ENCODE data around the gene RNASEH2B.

Gene RNASEH2B

DNA sequence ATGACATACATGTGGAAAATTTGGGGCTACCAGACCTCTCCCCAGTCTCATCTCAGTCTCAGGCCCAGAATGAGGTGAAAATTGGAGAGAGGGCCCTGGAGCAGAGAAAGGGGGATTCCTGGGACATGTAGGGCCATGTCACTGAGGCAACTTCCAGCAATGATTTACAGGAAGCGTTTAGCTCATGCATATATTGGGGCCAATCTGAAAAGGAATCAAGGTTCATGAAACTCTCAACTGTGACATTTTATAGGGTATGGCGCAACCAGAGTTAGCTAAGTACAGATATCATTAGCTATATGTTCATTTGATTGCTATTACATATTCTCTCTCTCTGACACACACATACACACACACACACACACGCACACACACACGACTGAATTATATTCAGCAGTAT, 86.3 kb downstream of the RNASEH2B start:
- no peak for DNase-seq (ENCODE audit: low read depth in 2 of 2)

DNA sequence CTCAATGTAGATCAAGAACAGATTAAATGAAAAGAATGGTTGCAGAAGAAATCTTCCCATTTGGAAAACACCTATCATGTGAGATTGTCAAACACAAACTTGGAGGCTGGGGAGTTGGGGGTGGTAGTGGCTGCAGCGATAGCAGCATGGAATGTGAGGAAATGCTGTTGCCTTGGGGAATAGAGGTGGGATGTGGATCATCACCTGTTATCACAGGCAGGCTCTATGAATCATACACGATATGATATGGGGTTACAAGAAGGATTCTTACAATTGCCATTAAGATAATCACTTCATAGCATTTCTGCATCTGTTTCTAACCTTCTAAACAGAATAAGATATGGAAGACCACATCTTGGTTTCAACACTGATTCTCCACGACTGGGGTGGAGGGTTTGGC, 88.7 kb downstream of the RNASEH2B start:
- DNase-seq (ENCODE audit: low read depth in 2 of 2), result no peak

DNA sequence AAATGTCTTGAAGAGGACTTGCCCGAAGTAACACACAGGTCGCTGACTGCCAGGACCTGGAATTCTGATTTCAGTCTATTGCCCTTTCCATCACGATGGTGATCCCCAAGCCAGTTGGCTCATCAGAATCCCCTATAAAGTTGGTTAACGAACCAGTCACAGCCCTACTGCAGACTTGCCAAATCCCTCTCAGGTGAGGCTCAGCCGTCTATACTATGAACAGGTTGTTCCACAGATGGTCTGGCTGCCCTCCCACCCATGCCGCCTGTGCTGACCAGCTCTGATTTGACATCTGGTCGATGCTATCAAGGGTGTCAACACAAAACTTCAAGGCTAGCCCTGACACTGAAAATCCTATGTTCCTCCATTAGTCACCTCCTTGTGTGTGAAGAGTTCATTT, 90.0 kb downstream of the RNASEH2B start:
- no peak for DNase-seq (ENCODE audit: low read depth in 2 of 2)

DNA sequence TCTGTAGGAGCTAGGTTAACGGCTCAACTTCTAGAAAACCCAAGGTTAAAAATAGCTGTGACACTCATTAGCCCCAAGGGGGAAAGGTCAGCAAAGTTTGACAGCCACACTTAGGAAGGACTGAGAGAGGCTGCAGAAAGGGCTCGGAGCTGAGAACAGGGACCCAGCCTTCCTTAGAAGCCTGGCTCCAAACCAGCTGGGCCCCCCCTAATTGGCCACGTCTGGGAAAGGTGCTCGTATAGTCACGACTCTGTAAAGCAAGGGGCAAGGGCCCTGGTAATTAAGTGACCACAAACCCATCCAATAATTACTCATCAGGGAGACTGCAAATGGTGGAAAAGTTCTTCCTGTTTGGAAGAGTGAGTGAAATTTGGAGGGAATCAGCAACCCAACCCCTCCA, 90.5 kb downstream of the RNASEH2B start:
- no peak for DNase-seq (ENCODE audit: low read depth in 2 of 2)

DNA sequence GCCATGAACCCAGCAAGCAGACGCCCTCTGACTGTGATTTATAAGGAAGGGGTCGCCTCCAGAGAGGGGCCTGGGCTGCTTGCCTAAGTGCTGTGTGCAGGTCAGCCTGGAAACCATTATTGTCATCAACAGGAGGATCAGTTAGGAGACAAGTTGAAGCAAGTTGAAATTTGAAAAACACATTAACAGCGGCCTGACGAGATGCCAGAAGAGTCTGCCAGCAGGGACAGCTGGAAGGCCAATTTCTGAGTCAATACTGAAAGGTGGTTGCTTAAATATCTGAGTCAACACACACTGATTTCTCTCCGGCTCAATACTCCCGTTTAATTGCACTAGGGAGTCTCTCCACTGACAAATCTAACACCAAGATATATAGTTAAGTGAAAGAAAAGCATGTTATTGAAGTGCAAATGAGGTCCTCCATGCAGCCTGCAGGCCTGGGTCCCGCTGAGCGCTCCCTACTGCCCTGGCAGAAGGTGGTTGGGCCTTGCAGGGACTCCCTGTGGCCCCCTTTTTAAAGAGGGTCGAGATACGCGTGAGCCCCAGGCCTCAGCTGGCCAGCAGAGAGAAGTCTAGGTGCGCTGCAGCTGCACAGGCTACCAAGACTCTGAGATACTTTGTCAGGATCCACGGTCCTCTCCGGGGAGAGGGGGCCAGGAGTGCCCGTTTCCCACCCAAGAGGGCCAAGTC, 91.1 kb downstream of the RNASEH2B start:
- no peak for DNase-seq (ENCODE audit: low read depth in 2 of 2)

DNA sequence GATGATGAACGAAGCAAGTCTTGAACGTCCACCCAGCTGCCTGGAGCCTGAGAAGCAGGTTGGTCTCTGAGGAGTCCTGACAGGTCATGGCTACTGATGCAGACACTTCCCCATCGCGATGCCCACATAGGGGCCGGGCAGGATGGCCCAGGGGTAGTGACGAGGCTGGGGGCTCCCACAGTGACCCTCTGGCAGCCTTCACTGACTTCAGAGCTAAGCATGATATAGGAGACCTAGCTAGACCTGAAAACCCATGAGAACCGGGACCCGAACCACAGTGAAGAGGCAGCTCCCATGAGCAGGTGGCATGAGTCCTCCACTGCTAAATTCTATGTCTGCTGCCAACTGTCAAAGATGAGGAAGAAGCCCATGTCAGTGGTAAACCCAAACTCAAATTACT, 91.7 kb downstream of the RNASEH2B start:
- no peak for DNase-seq (ENCODE audit: low read depth in 2 of 2)

DNA sequence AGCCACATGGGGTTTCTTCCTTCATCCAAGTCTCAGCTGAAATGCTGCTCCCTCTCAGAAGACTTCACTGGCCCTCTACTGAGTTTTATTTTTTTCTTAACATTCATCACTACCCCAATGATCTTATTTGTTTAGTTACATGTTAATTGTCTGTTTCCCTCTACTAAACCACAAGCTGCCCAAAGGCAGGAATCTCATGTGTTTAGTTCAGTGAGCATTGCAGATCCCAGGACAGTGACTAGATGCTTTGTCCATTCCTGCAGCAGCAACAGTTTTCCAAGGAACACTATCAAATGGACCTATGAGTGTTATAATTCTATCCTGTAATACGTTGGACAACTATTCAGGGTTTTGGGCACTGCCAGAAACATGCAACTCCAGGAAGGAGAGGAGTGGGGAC, 93.1 kb downstream of the RNASEH2B start:
- DNase-seq (ENCODE audit: low read depth in 2 of 2), result no peak

DNA sequence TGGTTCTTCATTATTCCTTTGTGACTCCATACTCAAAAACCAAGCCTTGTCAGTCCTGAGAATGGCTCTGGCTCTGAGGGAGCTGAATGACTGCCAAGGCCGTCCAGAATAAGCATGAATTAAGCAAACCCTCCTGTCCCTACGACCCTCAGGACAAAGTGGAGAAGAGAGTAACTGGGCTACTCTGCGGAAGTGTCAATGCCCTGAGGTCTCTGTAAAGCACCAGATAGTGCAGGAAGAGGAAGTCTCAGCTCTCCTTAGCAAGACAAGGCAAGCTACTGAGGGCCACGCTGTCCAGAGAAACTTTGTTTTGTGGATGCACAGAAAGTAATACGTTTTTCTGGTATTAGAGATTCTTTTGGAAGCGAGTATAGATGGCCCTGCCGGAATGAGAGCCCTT, 94.1 kb downstream of the RNASEH2B start:
- no peak for DNase-seq (ENCODE audit: low read depth in 2 of 2)

DNA sequence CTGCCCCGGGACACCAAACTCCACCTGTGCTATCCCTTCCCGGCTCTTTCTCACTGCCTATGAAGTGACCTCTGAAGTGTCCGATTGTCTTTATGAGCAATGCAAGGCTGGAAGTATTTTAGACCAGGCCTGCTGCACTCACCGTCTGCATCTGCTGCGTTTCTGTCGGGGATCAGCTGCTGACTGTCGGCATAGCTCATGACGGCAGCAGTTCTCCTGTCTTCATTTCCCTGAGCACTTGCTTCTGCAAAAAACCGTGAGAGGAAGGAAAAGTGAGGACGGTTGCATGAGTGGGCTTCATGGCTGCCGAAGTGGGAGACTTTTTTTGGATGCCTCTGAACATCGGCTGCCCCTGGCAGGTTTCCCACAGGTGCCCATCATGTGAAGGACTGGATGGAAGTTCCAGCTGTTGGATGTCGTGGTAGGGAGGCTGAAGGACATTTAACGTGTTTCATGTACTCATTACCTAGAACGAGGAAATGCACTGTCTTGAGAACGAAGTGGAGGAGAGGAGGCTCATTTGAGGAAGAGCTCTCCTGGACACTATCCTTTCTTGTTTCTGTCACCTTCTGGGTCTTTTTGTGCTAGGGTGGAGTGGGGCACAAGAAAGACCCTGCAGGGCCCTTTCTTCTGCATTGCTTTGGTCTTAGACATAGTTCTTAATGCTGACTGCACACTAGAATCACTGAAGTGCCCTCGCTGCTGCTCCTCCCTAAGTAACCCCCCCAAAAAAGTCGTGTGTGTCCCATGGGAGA, 94.7 kb downstream of the RNASEH2B start:
- no peak for DNase-seq (ENCODE audit: low read depth in 2 of 2)

DNA sequence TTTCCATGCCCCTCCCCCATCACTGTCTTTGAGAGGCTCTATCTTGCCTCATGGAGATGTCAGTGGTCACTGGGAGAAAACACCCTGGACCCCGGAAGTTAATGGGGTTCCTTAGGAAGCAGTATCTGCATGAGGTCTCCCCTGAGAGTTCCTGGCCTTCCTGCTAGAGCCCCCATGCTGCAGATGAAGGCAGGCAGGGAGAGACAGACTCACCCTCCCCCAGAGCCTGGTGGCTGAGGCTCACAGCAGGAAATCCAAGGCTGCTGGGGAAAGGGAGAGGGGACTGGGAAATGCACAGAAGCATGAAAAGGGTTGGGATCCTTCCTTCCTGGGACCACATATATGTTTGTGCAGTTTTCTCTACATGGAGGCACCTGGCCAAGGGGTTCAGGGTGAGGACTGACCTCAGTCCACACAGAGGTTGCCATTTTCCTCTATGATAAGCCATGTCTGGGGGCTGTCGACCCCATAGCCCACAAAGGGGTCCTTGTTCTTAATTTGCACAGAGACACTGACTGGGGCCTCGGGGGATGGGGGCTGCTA, 95.4 kb downstream of the RNASEH2B start:
- DNase-seq (ENCODE audit: low read depth in 2 of 2), result no peak

DNA sequence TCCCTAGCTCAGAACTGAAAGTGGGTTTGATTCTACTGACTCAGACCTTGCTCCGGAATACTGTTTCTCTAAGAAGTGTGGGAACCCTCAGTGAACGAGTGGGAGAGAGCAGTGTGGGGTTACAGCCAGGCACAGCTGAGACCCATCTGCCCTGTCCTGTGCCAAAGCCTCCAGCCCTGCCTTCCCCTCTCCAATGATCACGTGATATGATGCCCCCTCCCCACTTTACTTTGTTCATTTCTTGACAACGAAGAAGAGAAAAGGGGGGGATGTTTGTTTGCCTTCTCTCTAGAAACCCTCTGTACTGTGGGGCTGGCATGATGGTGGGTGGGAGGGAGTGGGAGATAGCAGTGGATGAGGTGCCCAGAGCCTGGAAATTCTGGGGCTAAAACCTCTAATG, 96.0 kb downstream of the RNASEH2B start:
- no peak for DNase-seq (ENCODE audit: low read depth in 2 of 2)
